Measurements from ENCODE around the gene ULK3. TPM values are rescaled to one million over a fixed set of nuclear protein-coding genes. Genes with fewer than 3 reads are reported as not detected.

The ULK3 gene
- total RNA-seq, 2 experiments from 2014 or later = 37.8 to 38.9 TPM

DNA sequence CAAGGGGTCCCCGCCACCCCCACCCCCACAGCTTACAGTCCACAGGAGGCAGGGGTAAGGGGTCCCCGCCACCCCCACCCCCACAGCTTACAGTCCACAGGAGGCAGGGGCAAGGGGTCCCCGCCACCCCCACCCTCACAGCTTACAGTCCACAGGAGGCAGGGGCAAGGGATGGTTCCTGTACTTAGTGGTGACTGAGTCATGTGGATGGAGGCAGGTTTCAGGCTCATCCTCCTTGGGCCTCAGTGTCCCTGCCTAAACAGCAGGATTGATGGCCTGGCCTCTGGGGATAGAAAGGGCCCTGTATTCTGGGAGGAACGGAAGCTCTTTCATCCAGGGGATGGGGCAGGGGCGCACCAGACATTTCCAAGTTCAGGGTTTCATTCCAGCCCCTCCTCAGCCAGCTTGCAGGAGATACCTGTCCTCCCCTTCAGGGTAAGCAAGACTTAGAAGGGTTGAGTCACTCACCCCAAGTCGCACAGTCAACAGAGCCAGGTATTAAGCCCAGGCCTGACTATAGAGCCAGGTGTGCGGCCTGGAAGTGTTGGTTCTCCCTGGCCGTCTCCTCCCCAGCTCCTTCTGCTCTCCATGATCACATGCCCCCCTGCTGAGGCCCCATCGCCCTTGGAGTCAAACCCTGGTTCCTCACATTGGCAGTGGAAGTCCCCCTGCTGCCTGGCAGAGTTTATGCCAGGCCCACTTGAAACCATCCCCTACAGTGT lies 48.5 kb downstream of the ULK3 start:
- Histone ChIP-seq H3K4me1 (ENCODE audit: insufficient read depth, low read length) (peaks cover 96% of the 10 kb centered on the region), H3K27ac (ENCODE audit: low read depth in 1 of 2, low read length in 2 of 2) (peak overlapping the region; percentile 59 to 90), H3K9me3 (ENCODE audit: control insufficient read depth in 1 of 2, insufficient read depth in 1 of 2, low read length in 2 of 2) (no peaks in the 10 kb centered on the region), H3K4me3 (ENCODE audit: low read length) (no peak overlapping the region), H3K27me3 (ENCODE audit: control insufficient read depth in 1 of 2, insufficient read depth in 2 of 2, low read length in 2 of 2) (no peaks in the 10 kb centered on the region), H3K36me3 (ENCODE audit: insufficient read depth, low read length) (peaks cover 63% of the 10 kb centered on the region)
- Mint-ChIP-seq H3K27me3 (no peaks in the 10 kb centered on the region), H3K27ac (peak overlapping the region; percentile 93), H3K9me3 (no peaks in the 10 kb centered on the region), H3K36me3 (ENCODE audit: low read depth) (peaks cover 54% of the 10 kb centered on the region), H3K4me1 (ENCODE audit: low read depth) (peaks cover 91% of the 10 kb centered on the region), H3K4me3 (peak overlapping the region; percentile 69)
- no peak for TF ChIP-seq CTCF (IDR thresholded peaks at IDR 0.05)
- peak in 1 of 14 experiments; percentile 40 for DNase-seq
- POLR2A ChIA-PET = interaction anchor here (1.4 to 33.5 kb wide), 5 partner anchors 15 to 144 kb away, joined by 3 to 925 read pairs (median 4); partner anchors contain the start of genes COX5A, CSK, FAM219B and ULK3
- intact Hi-C loops (cut with DNase I, micrococcal nuclease) = no loop called here
- no peak for ATAC-seq (ENCODE audit: poor library complexity)
- CTCF ChIA-PET = interaction anchor here (1.0 to 14.8 kb wide), 9 partner anchors 10 to 159 kb away, joined by 3 to 353 read pairs (median 5); partner anchors contain the start of genes CPLX3, CSK, FAM219B and SCAMP2

- Mint-ChIP-seq H3K27ac (peak overlapping the region; percentile 94), H3K4me1 (ENCODE audit: low read depth) (peaks cover 90% of the 10 kb centered on the region), H3K27me3 (no peaks in the 10 kb centered on the region), H3K9me3 (no peaks in the 10 kb centered on the region), H3K36me3 (ENCODE audit: low read depth) (peaks cover 53% of the 10 kb centered on the region), H3K4me3 (peak overlapping the region; percentile 74)
- DNase-seq (peak; percentile 65 to 88 (median 78)), ATAC-seq (ENCODE audit: poor library complexity) (peak; percentile 47)
- Histone ChIP-seq H3K27me3 (ENCODE audit: control insufficient read depth in 1 of 2, insufficient read depth in 2 of 2, low read length in 2 of 2) (no peaks in the 10 kb centered on the region), H3K4me1 (ENCODE audit: insufficient read depth, low read length) (peaks cover 96% of the 10 kb centered on the region), H3K36me3 (ENCODE audit: insufficient read depth, low read length) (peaks cover 57% of the 10 kb centered on the region), H3K4me3 (ENCODE audit: low read length) (peak overlapping the region; percentile 6), H3K27ac (ENCODE audit: low read depth in 1 of 2, low read length in 2 of 2) (peak overlapping the region; percentile 58 to 90), H3K9me3 (ENCODE audit: control insufficient read depth in 1 of 2, insufficient read depth in 1 of 2, low read length in 2 of 2) (no peaks in the 10 kb centered on the region)
- TF ChIP-seq CTCF (IDR thresholded peaks at IDR 0.05) = peak; percentile 68
- ChIA-PET CTCF (interaction anchor here (0.5 to 14.8 kb wide), 13 partner anchors 11 to 196 kb away, joined by 3 to 353 read pairs (median 4); partner anchors contain the start of genes CPLX3, CSK, FAM219B and SCAMP2), POLR2A (interaction anchor here (1.3 to 33.5 kb wide), 5 partner anchors 14 to 177 kb away, joined by 3 to 925 read pairs (median 4); partner anchors contain the start of genes CSK, FAM219B and ULK3)
- intact Hi-C loops (cut with DNase I, micrococcal nuclease) = loop anchor here (1.0 kb wide), 2 partner anchors 12 to 22 kb away; no protein-coding TSS in a partner anchor
Observed at GRCh38 chr15:74793135-74794028, 49.6 kb downstream of the ULK3 start.

All from CD4-positive, alpha-beta T cell (primary cell).